A549 (cell line): Measurements from ENCODE around the gene OR52A5. TPM values are rescaled to one million over a fixed set of nuclear protein-coding genes. Genes with fewer than 3 reads are reported as not detected.

Experiments used
- ATAC-seq, 2 experiments: fragments of 200-7000 bp in 1 of 2; fragments of >200 bp in 1 of 2; cut with Nextera tagmentation in 1 of 2; cut with Tn5 transposase in 1 of 2; 3 replicates each; pipeline versions ENCODE4 v1.8.0 to v1.9.1; 2018 to 2020; ENCODE audit warnings: mild to moderate bottlenecking in 1 of 2, moderate library complexity in 1 of 2
- CTCF ChIA-PET: fragments of 300-600 bp; sonication (Branson Sonifier 250); formaldehyde crosslinking; extraction: SDS; loops from one replicate; lab custom pipeline; 2021; ENCODE audit warnings: antibody characterized with exemption, inconsistent platforms; lab: Yijun Ruan, JAX
- POLR2A ChIA-PET: fragments of 350-600 bp; formaldehyde crosslinking; extraction: SDS; loops from one replicate; lab custom pipeline; 2021; ENCODE audit warnings: antibody characterized with exemption, inconsistent platforms; lab: Yijun Ruan, JAX
- DNase-seq, 2 experiments: peaks; one replicate each; pipeline versions ENCODE4 v3.0.0 to v3.0.0-alpha.2; 2011 to 2016; ENCODE audit warnings: low read depth in 1 of 2, low spot score in 1 of 2
- FAIRE-seq: peaks from 2 replicates; lab custom pipeline; 2011; peaks lifted over from hg19 to GRCh38; lab: Jason Lieb, UNC
- H3K27ac ChIP-seq, 2 experiments: fragments of >200 bp; sonication (Bioruptor Twin); formaldehyde crosslinking; 3 replicates each; pipeline ENCODE4 v1.5.1; 2016 to 2017
- H3K4me1 ChIP-seq: fragments of >200 bp; sonication (Bioruptor Twin); formaldehyde crosslinking; 3 replicates; pipeline ENCODE4 v1.6.1; 2016
- H3K4me2 ChIP-seq: fragments of >200 bp; sonication (Bioruptor Twin); formaldehyde crosslinking; 3 replicates; pipeline ENCODE4 v1.6.1; 2016
- H3K4me3 ChIP-seq: fragments of >200 bp; sonication (Bioruptor Twin); formaldehyde crosslinking; 3 replicates; pipeline ENCODE4 v1.5.1; 2016
- H3K9me3 ChIP-seq: fragments of >200 bp; sonication (Bioruptor Twin); formaldehyde crosslinking; 3 replicates; pipeline ENCODE4 v1.6.1; 2016
- BHLHE40 ChIP-seq: IDR thresholded peaks from 2 replicates; pipeline ENCODE4 v1.6.1; 2012; ENCODE audit warnings: low read depth, low read length, inconsistent platforms
- CEBPB ChIP-seq, 2 experiments: fragments of >200 bp in 1 of 2; sonication (Bioruptor Twin) in 1 of 2; formaldehyde crosslinking in 1 of 2; IDR thresholded peaks; 2 replicates each; pipeline ENCODE4 v1.6.1; 2012 to 2016
- CHD2 ChIP-seq: fragments of 150-350 bp; IDR thresholded peaks from 2 replicates; pipeline ENCODE4 v1.6.1; 2014; ENCODE audit warnings: low read length; ENCODE audit not compliant: partially characterized antibody
- ESRRA ChIP-seq: fragments of 150-350 bp; IDR thresholded peaks from 2 replicates; pipeline ENCODE4 v1.6.1; 2014; ENCODE audit warnings: mild to moderate bottlenecking, low read length, borderline replicate concordance
- FOSL2 ChIP-seq, 2 experiments: fragments of 450-650 bp in 1 of 2; fragments of >200 bp in 1 of 2; sonication (Bioruptor Twin) in 1 of 2; formaldehyde crosslinking; IDR thresholded peaks; 2 replicates each; pipeline versions ENCODE4 v1.5.0 to v1.6.1; 2016 to 2020; ENCODE audit warnings: mild to moderate bottlenecking in 1 of 2, moderate library complexity in 1 of 2
- GATA3 ChIP-seq: IDR thresholded peaks from 2 replicates; pipeline ENCODE4 v1.6.1; 2012; ENCODE audit warnings: borderline replicate concordance
- HDAC2 ChIP-seq: fragments of 200-600 bp; sonication (generic); IDR thresholded peaks from 2 replicates; pipeline ENCODE4 v1.6.1; 2016
- POLR2A ChIP-seq: IDR thresholded peaks from 2 replicates; pipeline ENCODE4 v1.6.1; 2012; ENCODE audit warnings: mild to moderate bottlenecking, low read length
- RAD21 ChIP-seq, 2 experiments: fragments of >200 bp in 1 of 2; sonication (Bioruptor Twin) in 1 of 2; formaldehyde crosslinking in 1 of 2; IDR thresholded peaks in 1 of 2; conservative IDR thresholded peaks in 1 of 2; 2 replicates in 1 of 2; 3 replicates in 1 of 2; pipeline ENCODE4 v1.6.1; 2012 to 2018; ENCODE audit warnings: inconsistent platforms in 1 of 2
- SREBF2 ChIP-seq: fragments of 450-650 bp; IDR thresholded peaks from 2 replicates; pipeline ENCODE4 v1.6.1; 2014; ENCODE audit warnings: mild to moderate bottlenecking, moderate library complexity
- TP53 ChIP-seq: fragments of 250-450 bp; sonication (Bioruptor Pico); IDR thresholded peaks from 2 replicates; pipeline ENCODE4 v1.5.0; 2021; ENCODE audit warnings: mild to moderate bottlenecking, moderate library complexity
- ZSCAN20 ChIP-seq: fragments of 250-450 bp; sonication (Bioruptor Pico); IDR thresholded peaks from 2 replicates; pipeline ENCODE4 v1.8.0; 2022; ENCODE audit warnings: mild to moderate bottlenecking, moderate library complexity
- WGBS: methylation state at CpG from one replicate; pipeline ENCODE4 v1.1.6; 2017; ENCODE audit errors: missing lambda C conversion rate; 5-methylcytosine and 5-hydroxymethylcytosine counted together
- polyA plus RNA-seq, 4 experiments: library from polyadenylated mRNA; depleted of rRNA in 3 of 4; stranded (reverse); fragments of >200 nt; fragmentation: RNase III in 1 of 4; extraction: RNeasy Plus Mini Kit Qiagen cat#74134 plus additional on column Dnase treatment in 1 of 4; gene quantifications; 2 replicates in 3 of 4; 3 replicates in 1 of 4; pipeline ENCODE4 v1.2.3, GENCODE V29; 2011 to 2017
- TF ChIP-seq, protein P1 (sequence below): IDR thresholded peaks from 2 replicates; pipeline ENCODE4 v1.6.1; 2012
- TF ChIP-seq, protein P2 (sequence below): IDR thresholded peaks from 2 replicates; pipeline ENCODE4 v1.6.1; 2012; ENCODE audit warnings: low read depth, borderline replicate concordance
- TF ChIP-seq, protein P3 (sequence below): fragments of 200-600 bp; sonication (generic); IDR thresholded peaks from 2 replicates; pipeline ENCODE4 v1.6.1; 2016; ENCODE audit warnings: antibody characterized with exemption, mild to moderate bottlenecking, moderate library complexity
- TF ChIP-seq, protein P4 (sequence below): fragments of >200 bp; sonication (Bioruptor Twin); formaldehyde crosslinking; IDR thresholded peaks from 3 replicates; pipeline ENCODE4 v1.5.1; 2016
- TF ChIP-seq, protein P5 (sequence below): fragments of 450-650 bp; IDR thresholded peaks from 2 replicates; pipeline ENCODE4 v1.6.1; 2014; ENCODE audit warnings: antibody characterized with exemption

Gene OR52A5
- polyA plus RNA-seq, 2 of the 4 experiments (the other 2 are of a cell fraction) = not detected

DNA sequence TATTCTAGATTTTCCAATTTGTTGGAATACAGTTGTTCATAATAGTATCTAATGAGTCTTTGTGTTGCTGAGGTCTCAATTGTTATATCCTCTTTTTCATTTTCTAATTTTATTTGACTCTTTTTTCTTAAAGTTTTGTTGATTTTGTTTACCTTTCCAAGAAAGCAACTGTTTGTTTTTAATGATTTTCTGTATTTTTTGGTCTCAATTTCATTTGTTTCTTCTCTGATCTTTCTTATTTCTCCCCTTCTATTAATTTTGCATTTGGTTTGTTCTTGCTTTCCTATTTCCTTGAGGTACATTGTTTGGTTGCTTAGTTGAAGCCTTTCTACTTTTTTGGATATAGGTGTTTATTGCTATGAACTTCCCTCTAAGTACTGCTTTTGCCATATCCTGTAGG lies 21.6 kb upstream of the OR52A5 start:
- Histone ChIP-seq H3K9me3 (no peaks in the 10 kb centered on the region), H3K4me2 (no peak overlapping the region), H3K4me1 (no peaks in the 10 kb centered on the region), H3K4me3 (no peak overlapping the region), H3K27ac (no peak overlapping the region)
- no peak for FAIRE-seq
- ATAC-seq = no peak
- ChIA-PET POLR2A (no interaction called here), CTCF (no interaction called here)
- TF ChIP-seq, protein P1, sequence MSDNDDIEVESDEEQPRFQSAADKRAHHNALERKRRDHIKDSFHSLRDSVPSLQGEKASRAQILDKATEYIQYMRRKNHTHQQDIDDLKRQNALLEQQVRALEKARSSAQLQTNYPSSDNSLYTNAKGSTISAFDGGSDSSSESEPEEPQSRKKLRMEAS = no peak
- no peak for TF ChIP-seq BHLHE40
- TF ChIP-seq, protein P2, sequence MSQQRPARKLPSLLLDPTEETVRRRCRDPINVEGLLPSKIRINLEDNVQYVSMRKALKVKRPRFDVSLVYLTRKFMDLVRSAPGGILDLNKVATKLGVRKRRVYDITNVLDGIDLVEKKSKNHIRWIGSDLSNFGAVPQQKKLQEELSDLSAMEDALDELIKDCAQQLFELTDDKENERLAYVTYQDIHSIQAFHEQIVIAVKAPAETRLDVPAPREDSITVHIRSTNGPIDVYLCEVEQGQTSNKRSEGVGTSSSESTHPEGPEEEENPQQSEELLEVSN = no peak
- no peak for DNase-seq

DNA sequence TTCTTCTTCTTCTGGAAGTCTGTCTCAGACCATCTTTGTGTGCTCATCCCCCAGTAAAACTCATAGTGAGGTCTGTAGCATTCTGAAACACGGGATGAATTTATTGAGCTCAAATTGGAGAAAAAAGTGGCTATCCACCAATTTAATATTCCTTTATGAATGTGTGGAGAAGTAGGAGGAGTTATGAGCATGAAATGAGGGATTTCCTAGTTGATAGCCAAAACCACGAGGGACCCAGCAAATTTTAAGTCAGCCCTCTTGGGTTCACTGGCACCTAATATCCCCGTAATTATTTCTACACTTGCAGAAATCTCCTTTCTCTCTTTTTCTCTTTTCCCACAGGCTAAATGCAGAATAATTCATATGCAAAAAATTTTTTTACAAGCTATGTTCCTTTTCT lies 16.5 kb upstream of the OR52A5 start, which contains the start of gene OR52A1:
TSS of gene OR52A1 (minus strand) at position 101 of the 400 bp plus-strand sequence. CDS start 2,388 bp downstream, outside the sequence.
- no peak within 1 kb of the TSS for H3K27ac ChIP-seq
- no peaks in the 10 kb centered on the region for H3K4me1 ChIP-seq
- H3K4me2 ChIP-seq = no peak within 1 kb of the TSS
- DNase-seq (no peak), FAIRE-seq (no peak), ATAC-seq (no peak)
- ChIA-PET POLR2A (no interaction called here), CTCF (no interaction called here)
- TF ChIP-seq CHD2 (no peak), CEBPB (IDR thresholded peaks at IDR 0.05) (no peak), HDAC2 (no peak), ESRRA (no peak), ZSCAN20 (CRISPR knock-in tag) (no peak), POLR2A (no peak), SREBF2 (no peak), FOSL2 (IDR thresholded peaks at IDR 0.05) (no peak), FOSL2 (CRISPR knock-in tag; IDR thresholded peaks at IDR 0.05) (no peak), RAD21 (conservative IDR thresholded peaks at IDR 0.05 in 1 of 2, IDR thresholded peaks at IDR 0.05 in 1 of 2) (no peak)
- TF ChIP-seq, protein P3, sequence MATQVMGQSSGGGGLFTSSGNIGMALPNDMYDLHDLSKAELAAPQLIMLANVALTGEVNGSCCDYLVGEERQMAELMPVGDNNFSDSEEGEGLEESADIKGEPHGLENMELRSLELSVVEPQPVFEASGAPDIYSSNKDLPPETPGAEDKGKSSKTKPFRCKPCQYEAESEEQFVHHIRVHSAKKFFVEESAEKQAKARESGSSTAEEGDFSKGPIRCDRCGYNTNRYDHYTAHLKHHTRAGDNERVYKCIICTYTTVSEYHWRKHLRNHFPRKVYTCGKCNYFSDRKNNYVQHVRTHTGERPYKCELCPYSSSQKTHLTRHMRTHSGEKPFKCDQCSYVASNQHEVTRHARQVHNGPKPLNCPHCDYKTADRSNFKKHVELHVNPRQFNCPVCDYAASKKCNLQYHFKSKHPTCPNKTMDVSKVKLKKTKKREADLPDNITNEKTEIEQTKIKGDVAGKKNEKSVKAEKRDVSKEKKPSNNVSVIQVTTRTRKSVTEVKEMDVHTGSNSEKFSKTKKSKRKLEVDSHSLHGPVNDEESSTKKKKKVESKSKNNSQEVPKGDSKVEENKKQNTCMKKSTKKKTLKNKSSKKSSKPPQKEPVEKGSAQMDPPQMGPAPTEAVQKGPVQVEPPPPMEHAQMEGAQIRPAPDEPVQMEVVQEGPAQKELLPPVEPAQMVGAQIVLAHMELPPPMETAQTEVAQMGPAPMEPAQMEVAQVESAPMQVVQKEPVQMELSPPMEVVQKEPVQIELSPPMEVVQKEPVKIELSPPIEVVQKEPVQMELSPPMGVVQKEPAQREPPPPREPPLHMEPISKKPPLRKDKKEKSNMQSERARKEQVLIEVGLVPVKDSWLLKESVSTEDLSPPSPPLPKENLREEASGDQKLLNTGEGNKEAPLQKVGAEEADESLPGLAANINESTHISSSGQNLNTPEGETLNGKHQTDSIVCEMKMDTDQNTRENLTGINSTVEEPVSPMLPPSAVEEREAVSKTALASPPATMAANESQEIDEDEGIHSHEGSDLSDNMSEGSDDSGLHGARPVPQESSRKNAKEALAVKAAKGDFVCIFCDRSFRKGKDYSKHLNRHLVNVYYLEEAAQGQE = no peak
- TF ChIP-seq, protein P4, sequence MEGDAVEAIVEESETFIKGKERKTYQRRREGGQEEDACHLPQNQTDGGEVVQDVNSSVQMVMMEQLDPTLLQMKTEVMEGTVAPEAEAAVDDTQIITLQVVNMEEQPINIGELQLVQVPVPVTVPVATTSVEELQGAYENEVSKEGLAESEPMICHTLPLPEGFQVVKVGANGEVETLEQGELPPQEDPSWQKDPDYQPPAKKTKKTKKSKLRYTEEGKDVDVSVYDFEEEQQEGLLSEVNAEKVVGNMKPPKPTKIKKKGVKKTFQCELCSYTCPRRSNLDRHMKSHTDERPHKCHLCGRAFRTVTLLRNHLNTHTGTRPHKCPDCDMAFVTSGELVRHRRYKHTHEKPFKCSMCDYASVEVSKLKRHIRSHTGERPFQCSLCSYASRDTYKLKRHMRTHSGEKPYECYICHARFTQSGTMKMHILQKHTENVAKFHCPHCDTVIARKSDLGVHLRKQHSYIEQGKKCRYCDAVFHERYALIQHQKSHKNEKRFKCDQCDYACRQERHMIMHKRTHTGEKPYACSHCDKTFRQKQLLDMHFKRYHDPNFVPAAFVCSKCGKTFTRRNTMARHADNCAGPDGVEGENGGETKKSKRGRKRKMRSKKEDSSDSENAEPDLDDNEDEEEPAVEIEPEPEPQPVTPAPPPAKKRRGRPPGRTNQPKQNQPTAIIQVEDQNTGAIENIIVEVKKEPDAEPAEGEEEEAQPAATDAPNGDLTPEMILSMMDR = no peak
- no peaks in the 10 kb centered on the region for H3K9me3 ChIP-seq
- 0% methylated on average over 3 of the region's 3 CpGs for WGBS
- H3K4me3 ChIP-seq = no peak within 1 kb of the TSS

DNA sequence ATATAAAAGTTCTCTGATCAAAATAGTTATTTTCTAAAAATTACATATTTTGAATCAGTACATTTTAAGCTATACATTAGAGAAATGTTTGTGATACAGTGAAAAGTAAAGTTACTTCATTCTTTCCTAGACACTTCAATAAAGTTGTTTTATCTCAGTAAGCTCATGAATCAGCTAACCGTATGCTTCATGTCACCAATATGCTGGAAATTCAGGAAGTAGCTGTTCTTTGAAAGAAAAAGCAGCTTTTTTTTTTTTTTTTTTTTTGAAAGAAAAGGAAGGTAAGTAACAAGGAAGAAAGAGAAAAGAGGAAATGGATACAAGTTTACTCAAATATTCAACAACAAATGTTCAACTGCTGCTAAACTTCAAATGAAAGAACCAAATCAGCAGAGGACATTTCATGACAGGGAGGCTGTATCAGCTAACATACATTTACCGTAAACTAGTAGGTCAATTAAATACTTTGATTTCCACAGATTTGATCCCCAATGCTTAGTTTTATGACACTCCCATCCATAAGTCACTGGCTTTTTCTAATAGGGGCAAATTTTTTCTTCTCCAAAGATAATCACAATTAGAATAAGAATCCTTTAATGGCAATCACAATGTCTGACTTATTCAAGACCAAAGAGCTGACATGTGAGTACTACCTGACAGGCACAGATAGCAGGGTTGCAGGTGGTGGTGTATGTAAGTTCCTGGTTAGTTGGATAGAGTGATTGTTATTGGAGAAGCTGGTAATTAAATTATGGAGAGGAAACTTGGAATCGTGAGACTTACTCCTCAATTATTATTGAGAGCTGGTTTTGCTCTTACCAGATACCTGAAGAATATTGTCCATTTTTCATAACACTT lies 15.6 kb upstream of the OR52A5 start:
- H3K4me1 ChIP-seq = no peaks in the 10 kb centered on the region
- H3K4me2 ChIP-seq = no peak overlapping the region
- ATAC-seq (no peak), DNase-seq (no peak), FAIRE-seq (no peak)
- no peak for TF ChIP-seq GATA3
- TF ChIP-seq, protein P5, sequence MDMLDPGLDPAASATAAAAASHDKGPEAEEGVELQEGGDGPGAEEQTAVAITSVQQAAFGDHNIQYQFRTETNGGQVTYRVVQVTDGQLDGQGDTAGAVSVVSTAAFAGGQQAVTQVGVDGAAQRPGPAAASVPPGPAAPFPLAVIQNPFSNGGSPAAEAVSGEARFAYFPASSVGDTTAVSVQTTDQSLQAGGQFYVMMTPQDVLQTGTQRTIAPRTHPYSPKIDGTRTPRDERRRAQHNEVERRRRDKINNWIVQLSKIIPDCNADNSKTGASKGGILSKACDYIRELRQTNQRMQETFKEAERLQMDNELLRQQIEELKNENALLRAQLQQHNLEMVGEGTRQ = no peak
- TF ChIP-seq, protein P3 = no peak
- TF ChIP-seq TP53 = no peak
- TF ChIP-seq, protein P2 = no peak
- no peak overlapping the region for H3K27ac ChIP-seq
- no peaks in the 10 kb centered on the region for H3K9me3 ChIP-seq
- CTCF ChIA-PET = interaction anchor here (0.6 kb wide), 1 partner anchor 174 kb away, joined by 3 read pairs; no protein-coding TSS in a partner anchor
- 46% methylated on average over 3 of the region's 3 CpGs for WGBS
- H3K4me3 ChIP-seq = no peak overlapping the region
- POLR2A ChIA-PET = no interaction called here
